NCI-H187 treated with DMSO at 0.1 percent for 48 hours (cell line): Measurements from ENCODE around the gene KPRP.

Experiments used
- DNase-seq: peaks from one replicate; lab custom pipeline; 2025; lab: John Stamatoyannopoulos, UW

KPRP gene

GRCh38 chr1:152757747-152758146 is at the start of gene KPRP:
TSS of gene KPRP (plus strand) at chr1:152758025. CDS start at chr1:152759589, 1,564 bp downstream.
- DNase-seq: no peak

- no peak for DNase-seq
Observed at GRCh38 chr1:152718238-152718637, 39.6 kb upstream of the KPRP start.

GRCh38 chr1:152725261-152725660 is 32.6 kb upstream of the KPRP start:
- DNase-seq: no peak

GRCh38 chr1:152728986-152729385 is 28.8 kb upstream of the KPRP start:
- no peak for DNase-seq

GRCh38 chr1:152735648-152736047 is 22.2 kb upstream of the KPRP start:
- DNase-seq: no peak

GRCh38 chr1:152737997-152738396 is 19.8 kb upstream of the KPRP start:
- DNase-seq: no peak

- DNase-seq: no peak
Observed at GRCh38 chr1:152739841-152740240, 18.0 kb upstream of the KPRP start.

- DNase-seq: no peak
Observed at GRCh38 chr1:152741656-152742055, 16.2 kb upstream of the KPRP start.

- no peak for DNase-seq
Observed at GRCh38 chr1:152743371-152744145, 14.3 kb upstream of the KPRP start.

- DNase-seq: no peak
Observed at GRCh38 chr1:152745289-152745704, 12.5 kb upstream of the KPRP start.

- DNase-seq: no peak
Observed at GRCh38 chr1:152745765-152746444, 11.9 kb upstream of the KPRP start.

GRCh38 chr1:152747831-152748230 is 10.0 kb upstream of the KPRP start:
- no peak for DNase-seq

GRCh38 chr1:152752225-152752624 is 5.6 kb upstream of the KPRP start:
- no peak for DNase-seq

- no peak for DNase-seq
Observed at GRCh38 chr1:152753586-152753985, 4.2 kb upstream of the KPRP start.

GRCh38 chr1:152756872-152757271 is 953 bp upstream of the KPRP start:
- DNase-seq: no peak

- DNase-seq: no peak
Observed at GRCh38 chr1:152758636-152759035, 811 bp downstream of the KPRP start.

- no peak for DNase-seq
Observed at GRCh38 chr1:152759453-152760173, 1.8 kb downstream of the KPRP start.

- DNase-seq: no peak
Observed at GRCh38 chr1:152760551-152761190, 2.8 kb downstream of the KPRP start.

GRCh38 chr1:152761609-152762213 is 3.9 kb downstream of the KPRP start:
- DNase-seq: no peak

- DNase-seq: no peak
Observed at GRCh38 chr1:152768847-152769533, 11.2 kb downstream of the KPRP start.

GRCh38 chr1:152770411-152770810 is 12.6 kb downstream of the KPRP start:
- no peak for DNase-seq
